ENCODE data around the gene SLC2A1.

SLC2A1 gene

DNA sequence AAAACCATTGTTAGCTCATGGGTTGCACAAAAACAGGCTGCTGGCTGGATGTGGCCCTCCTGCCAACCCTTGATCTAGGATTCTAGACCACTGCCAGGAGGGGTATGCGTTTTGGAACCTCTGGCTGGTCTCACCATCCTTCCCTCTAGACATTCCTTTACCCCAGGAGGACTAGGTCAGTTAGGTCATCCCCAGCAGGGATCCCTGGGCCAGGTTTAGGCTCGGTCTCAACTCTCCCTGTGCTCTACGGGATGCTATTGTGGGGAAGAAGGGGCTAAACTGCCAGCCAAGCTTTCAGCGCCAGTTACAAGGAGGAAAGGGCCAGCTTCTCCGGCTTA is 22.7 kb downstream of the SLC2A1 start:
- Mint-ChIP-seq H3K27me3 (ENCODE audit: low read depth) (peaks cover 3% of the 10 kb centered on the region), H3K4me3 (no peak overlapping the region), H3K4me1 (peaks cover 29% of the 10 kb centered on the region), H3K27ac (peak overlapping the region in 2 of 3 experiments; percentile 32 to 86), H3K9me3 (no peaks in the 10 kb centered on the region), H3K36me3 (ENCODE audit: low read depth) (peaks cover 29% of the 10 kb centered on the region)
- TF ChIP-seq, protein P1, sequence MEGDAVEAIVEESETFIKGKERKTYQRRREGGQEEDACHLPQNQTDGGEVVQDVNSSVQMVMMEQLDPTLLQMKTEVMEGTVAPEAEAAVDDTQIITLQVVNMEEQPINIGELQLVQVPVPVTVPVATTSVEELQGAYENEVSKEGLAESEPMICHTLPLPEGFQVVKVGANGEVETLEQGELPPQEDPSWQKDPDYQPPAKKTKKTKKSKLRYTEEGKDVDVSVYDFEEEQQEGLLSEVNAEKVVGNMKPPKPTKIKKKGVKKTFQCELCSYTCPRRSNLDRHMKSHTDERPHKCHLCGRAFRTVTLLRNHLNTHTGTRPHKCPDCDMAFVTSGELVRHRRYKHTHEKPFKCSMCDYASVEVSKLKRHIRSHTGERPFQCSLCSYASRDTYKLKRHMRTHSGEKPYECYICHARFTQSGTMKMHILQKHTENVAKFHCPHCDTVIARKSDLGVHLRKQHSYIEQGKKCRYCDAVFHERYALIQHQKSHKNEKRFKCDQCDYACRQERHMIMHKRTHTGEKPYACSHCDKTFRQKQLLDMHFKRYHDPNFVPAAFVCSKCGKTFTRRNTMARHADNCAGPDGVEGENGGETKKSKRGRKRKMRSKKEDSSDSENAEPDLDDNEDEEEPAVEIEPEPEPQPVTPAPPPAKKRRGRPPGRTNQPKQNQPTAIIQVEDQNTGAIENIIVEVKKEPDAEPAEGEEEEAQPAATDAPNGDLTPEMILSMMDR (IDR thresholded peaks at IDR 0.05; ENCODE audit: unreplicated experiment in 3 of 3): no peak

DNA sequence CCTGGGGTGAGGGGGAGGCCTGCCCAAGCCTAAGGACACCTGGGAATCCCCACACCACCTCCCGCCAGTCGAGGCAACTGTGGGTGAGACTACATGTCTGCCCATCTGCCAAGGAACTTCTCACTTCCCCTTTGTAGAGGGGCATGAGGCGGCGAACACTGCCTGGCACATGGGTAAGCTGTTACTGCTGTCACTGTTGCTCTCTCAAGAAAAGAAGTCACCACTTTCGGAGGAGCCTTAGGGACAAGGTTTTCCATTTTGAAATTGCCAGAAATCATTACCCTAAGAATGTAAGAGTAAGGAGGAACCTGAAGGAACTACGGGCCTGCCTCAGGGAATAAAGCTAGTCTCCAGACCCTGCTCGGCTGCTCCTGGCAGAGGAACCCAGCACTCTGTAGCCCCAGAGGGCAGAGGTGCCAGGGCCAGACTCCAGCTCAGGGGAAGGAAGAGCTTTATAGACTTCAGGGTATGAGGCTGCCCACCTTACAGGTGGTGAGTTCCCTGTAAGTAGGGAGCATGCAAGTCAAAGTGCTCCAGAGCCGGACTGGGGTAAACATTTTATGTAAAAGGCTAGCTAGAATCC is 23.3 kb downstream of the SLC2A1 start:
- H3K36me3 Mint-ChIP-seq (ENCODE audit: low read depth): peaks cover 25% of the 10 kb centered on the region
- peaks cover 24% of the 10 kb centered on the region for H3K4me1 Mint-ChIP-seq

DNA sequence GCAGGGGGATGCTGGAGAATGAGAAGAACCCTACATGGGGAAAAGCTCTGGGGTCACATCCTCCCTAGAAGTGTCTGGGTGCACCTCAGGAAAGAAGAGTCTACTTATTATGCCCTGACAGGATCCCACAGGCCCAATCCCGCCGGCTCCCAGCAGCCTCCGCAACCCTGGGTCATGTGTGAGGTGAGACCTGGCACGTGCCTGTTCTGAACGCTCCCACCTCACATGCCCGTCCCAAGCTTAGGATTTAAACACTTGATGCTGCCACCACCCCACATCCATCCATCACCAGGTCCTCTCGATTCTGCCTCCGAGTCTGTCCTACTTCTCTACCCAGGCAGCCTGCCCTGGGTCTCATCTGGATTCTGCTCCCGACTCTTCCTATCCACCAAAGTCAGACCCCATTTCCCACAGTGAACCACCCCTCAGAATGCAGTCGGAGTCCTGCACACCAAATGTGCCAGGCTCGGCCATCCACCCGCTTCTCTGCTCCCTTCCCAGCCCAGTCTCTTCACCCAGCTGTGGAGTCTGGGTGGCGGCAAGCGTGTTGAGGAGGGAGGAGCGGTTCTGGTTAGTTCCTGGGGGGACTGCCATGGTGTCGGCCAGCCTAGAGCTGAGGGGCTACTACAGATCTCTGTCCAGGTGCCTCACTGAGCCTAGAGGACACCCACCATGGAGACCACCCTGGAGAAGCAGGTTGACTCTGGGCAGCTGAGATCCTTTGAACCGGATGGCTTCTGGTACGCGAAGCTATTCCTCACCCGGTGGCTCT is 23.9 kb downstream of the SLC2A1 start:
- Mint-ChIP-seq H3K27ac (peak overlapping the region in 1 of 3 experiments; percentile 40), H3K27me3 (ENCODE audit: low read depth) (no peaks in the 10 kb centered on the region), H3K4me3 (no peak overlapping the region), H3K4me1 (peaks cover 20% of the 10 kb centered on the region), H3K9me3 (no peaks in the 10 kb centered on the region), H3K36me3 (ENCODE audit: low read depth) (peaks cover 24% of the 10 kb centered on the region)
- TF ChIP-seq, protein P1 (IDR thresholded peaks at IDR 0.05; ENCODE audit: unreplicated experiment in 3 of 3): no peak

More for the DNA sequence above, 23.3 kb downstream of the SLC2A1 start:
- TF ChIP-seq, protein P1 (IDR thresholded peaks at IDR 0.05; ENCODE audit: unreplicated experiment in 3 of 3): no peak
- Mint-ChIP-seq H3K27ac (peak overlapping the region in 1 of 3 experiments; percentile 40), H3K4me3 (no peak overlapping the region), H3K9me3 (no peaks in the 10 kb centered on the region), H3K27me3 (ENCODE audit: low read depth) (peaks cover 3% of the 10 kb centered on the region)

DNA sequence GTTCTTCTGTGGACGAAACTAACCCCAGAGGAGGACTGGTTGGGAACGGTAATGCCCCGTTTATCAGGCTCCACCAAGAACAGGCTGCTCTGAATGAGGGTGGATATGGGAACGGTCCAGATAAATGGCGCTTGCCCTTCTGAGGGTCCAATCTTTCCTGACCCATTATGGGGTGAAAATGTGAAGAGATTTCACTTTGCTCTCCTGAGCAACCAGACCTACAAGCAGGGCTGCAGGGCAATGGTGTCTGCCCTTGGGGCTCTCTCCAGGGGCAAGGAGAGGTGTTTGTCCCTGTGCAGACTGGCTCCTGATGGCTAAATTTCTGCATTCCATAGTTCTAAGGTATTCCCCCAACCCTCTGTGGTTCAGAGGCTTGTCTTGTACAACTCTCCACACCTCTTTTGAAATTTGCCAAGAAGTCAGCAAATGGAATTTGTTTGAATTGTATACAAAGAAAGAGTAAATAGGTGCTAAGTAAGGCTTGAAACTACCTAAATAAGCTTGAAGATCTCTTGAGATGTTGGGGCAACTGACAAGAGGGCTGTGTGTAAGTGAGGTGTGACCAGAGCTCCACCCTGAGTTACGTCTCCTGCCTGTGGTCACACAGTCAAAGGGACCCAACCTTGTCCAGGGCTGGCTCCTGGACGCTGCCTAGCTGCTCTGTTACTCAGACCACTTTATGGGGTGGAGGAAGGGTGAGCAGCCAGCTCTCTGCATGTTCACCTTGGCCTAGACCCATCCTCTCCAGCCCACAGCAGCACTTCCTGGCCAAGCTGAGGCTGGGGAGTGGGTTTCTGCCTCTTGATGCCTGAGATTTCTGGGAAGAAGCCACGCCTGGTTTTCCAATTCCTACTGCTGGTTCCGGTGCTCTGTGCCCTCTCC is 24.8 kb downstream of the SLC2A1 start:
- H3K4me1 Mint-ChIP-seq: peaks cover 23% of the 10 kb centered on the region
- TF ChIP-seq, protein P1 (IDR thresholded peaks at IDR 0.05; ENCODE audit: unreplicated experiment in 3 of 3): no peak
- peaks cover 26% of the 10 kb centered on the region for H3K36me3 Mint-ChIP-seq (ENCODE audit: low read depth)
- peak overlapping the region in 2 of 3 experiments; percentile 8 to 40 for H3K27ac Mint-ChIP-seq
- H3K27me3 Mint-ChIP-seq (ENCODE audit: low read depth): no peaks in the 10 kb centered on the region
- no peaks in the 10 kb centered on the region for H3K9me3 Mint-ChIP-seq
- no peak overlapping the region for H3K4me3 Mint-ChIP-seq

DNA sequence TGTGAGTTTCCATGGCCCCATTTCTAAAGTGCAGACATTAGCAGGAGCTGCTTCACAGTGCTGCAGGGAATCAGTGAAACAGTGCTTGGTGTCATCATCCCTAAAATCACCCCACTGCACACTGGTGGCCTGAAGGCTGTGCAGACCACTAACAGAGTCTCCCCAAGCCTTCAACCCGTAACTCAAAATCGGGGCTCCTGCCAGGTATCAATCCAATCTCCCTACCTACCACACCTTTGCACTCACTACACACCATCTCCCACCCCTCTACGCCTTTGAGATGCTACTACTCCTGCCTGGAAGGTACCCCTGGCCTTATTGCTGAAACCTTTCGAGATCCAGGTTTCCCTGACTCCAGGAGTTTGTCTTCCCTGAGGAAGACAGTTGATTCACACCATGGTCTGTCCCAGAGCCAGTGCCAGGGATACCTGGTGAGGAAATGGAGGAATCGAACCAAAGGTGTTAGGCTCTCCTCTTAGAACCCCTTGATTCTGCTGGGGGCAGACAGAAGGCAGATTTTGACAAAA is 25.5 kb downstream of the SLC2A1 start:
- Mint-ChIP-seq H3K4me3 (no peak overlapping the region), H3K4me1 (peaks cover 21% of the 10 kb centered on the region), H3K27me3 (ENCODE audit: low read depth) (no peaks in the 10 kb centered on the region), H3K36me3 (ENCODE audit: low read depth) (peaks cover 30% of the 10 kb centered on the region), H3K9me3 (no peaks in the 10 kb centered on the region), H3K27ac (peak overlapping the region; percentile 8 to 84 (median 40))
- TF ChIP-seq, protein P1 (IDR thresholded peaks at IDR 0.05; ENCODE audit: unreplicated experiment in 3 of 3): no peak
